Measurements from ENCODE around the gene DCST1.

The DCST1 gene

DNA sequence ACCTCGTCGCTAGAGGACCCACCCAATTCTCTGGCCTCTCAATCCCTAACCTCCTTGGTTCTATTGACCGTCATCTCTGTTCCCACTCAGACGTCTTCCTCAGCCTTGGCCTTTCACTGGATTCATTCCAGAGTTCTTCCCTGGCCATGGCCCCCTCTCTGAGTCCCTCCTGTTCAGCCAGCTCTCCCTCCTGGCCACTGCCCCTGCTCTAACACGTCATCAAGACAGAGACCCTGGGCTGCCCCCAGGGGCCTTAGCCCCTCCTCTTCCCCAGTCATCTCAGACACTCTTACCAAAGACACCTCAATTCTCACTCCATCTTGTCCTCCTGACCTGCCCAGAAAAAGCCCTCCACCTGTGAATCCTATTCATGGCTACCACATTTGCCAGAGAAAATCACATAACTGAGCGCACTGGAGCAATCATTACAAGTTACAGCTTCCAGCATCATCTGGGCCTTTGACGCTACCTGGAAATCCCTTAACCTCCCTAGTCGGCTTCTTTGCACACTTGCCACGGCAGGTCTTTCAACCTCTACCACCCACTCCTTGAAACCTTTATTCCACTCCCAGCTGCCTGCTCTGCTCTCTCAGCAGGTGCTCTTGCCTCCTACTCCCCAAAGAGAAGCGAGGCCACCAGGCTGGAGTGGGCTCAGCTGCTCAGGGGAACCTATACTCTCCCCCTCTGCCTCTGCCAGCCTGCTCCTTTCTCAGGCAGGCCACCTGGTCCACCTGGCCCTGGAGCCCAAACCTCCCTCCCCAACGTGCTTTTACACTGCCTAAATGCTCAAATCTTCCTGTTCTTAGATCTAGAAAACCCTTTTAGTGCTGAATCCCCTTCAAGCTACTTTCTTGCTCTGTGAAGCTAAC lies 14.0 kb upstream of the DCST1 start:
- Histone ChIP-seq H3K27me3 (ENCODE audit: control insufficient read depth in 1 of 2, insufficient read depth in 2 of 2, low read length in 2 of 2) (no peaks in the 10 kb centered on the region), H3K4me3 (ENCODE audit: low read depth in 1 of 2, low read length in 2 of 2) (no peak overlapping the region), H3K9me3 (ENCODE audit: control insufficient read depth in 1 of 2, low read length in 2 of 2) (no peaks in the 10 kb centered on the region), H3K4me1 (ENCODE audit: control insufficient read depth in 1 of 2, insufficient read depth in 2 of 2, low read length in 2 of 2) (peaks cover 42 to 46% of the 10 kb centered on the region in 2 donors), H3K36me3 (ENCODE audit: control insufficient read depth in 1 of 2, insufficient read depth in 2 of 2, low read length in 2 of 2) (peaks cover 27 to 31% of the 10 kb centered on the region in 2 donors), H3K27ac (ENCODE audit: low read depth, low read length) (no peak overlapping the region), H3K9ac (ENCODE audit: low read depth in 1 of 2, low read length in 2 of 2) (no peak overlapping the region)

DNA sequence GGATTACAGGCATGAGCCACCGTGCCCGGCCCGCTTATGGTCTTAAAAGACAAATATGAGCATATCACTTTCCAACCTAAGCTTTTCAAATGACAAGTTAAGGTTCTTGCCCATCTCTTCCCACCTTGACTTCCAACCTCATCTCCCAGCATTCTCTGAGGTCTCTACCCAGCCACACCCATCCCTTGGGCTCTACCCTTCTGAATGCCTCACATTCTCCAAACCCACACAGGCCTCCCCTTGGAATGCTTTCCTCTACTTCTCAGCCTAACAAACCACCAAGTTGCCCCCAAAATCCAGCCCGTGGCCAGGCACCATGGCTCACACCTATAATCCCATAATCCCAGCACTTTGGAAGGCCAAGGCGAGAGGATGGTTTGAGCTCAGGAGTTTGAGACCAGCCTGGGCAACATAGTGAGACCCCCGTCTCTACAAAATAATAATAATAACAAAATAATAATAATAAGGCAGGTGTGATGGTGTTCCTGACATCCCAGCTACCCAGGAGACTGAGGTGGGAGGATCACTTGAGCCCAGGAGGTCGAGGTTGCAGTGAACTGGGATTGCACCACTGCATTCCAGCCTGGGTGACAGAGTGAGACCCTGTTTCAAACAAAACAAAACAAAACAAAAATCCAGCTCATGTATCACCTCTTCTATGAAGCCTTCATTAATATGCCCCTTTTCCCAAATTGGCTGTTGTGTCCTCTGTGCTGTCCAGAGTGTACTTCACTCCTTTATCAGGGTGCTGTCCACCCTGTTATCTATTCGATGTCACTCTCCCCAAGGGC lies 11.3 kb upstream of the DCST1 start:
- H3K9me3 ChIP-seq (ENCODE audit: control insufficient read depth in 1 of 2, low read length in 2 of 2): no peaks in the 10 kb centered on the region
- no peak overlapping the region for H3K4me3 ChIP-seq (ENCODE audit: low read depth in 1 of 2, low read length in 2 of 2)
- H3K36me3 ChIP-seq (ENCODE audit: control insufficient read depth in 1 of 2, insufficient read depth in 2 of 2, low read length in 2 of 2): peaks cover 9 to 10% of the 10 kb centered on the region in 2 donors
- peaks cover 17 to 24% of the 10 kb centered on the region in 2 donors for H3K4me1 ChIP-seq (ENCODE audit: control insufficient read depth in 1 of 2, insufficient read depth in 2 of 2, low read length in 2 of 2)
- H3K27me3 ChIP-seq (ENCODE audit: control insufficient read depth in 1 of 2, insufficient read depth in 2 of 2, low read length in 2 of 2): no peaks in the 10 kb centered on the region
- no peak overlapping the region for H3K9ac ChIP-seq (ENCODE audit: low read depth in 1 of 2, low read length in 2 of 2)
- no peak overlapping the region for H3K27ac ChIP-seq (ENCODE audit: low read depth, low read length)

DNA sequence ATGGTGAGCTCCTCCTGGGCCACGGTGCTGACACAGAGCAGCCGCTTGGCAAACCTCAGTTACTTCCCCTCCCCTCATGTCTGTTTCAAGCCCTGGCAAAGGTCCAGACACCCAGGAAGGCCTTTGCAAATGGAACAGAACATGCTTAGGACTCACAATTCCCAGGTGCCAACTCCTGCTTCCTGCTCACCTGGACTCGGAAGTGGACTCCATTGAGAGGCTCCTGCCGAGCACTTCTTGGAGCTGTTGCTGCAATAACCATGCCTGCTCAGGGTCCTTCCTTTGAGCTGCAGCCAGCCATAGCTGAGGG lies 10.7 kb upstream of the DCST1 start:
- Histone ChIP-seq H3K36me3 (ENCODE audit: control insufficient read depth in 1 of 2, insufficient read depth in 2 of 2, low read length in 2 of 2) (peaks cover 9 to 10% of the 10 kb centered on the region in 2 donors), H3K4me1 (ENCODE audit: control insufficient read depth in 1 of 2, insufficient read depth in 2 of 2, low read length in 2 of 2) (peaks cover 13 to 20% of the 10 kb centered on the region in 2 donors), H3K4me3 (ENCODE audit: low read depth in 1 of 2, low read length in 2 of 2) (no peak overlapping the region), H3K9ac (ENCODE audit: low read depth in 1 of 2, low read length in 2 of 2) (no peak overlapping the region), H3K27me3 (ENCODE audit: control insufficient read depth in 1 of 2, insufficient read depth in 2 of 2, low read length in 2 of 2) (no peaks in the 10 kb centered on the region), H3K27ac (ENCODE audit: low read depth, low read length) (no peak overlapping the region), H3K9me3 (ENCODE audit: control insufficient read depth in 1 of 2, low read length in 2 of 2) (no peaks in the 10 kb centered on the region)

DNA sequence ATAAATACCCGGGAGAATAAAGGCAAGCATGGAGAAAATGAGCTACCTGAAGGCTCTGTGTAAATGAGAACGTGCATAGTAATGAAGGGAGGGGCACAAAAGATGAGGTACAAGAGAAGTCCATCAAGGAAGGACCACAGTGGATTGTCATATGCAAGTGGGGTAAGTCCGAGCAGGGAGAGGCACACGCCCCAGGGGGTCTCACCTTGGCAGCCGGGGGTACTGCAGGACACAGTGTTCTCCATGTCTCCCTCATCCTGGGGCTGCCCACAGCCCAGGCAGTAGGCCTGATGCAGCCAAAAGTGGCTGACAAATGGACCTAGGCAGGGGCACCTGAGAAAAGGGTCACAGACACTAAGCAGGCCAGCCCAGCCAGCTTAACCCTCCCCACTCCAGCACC lies 10.0 kb upstream of the DCST1 start:
- Histone ChIP-seq H3K4me1 (ENCODE audit: control insufficient read depth in 1 of 2, insufficient read depth in 2 of 2, low read length in 2 of 2) (peaks cover 10 to 13% of the 10 kb centered on the region in 2 donors), H3K27me3 (ENCODE audit: control insufficient read depth in 1 of 2, insufficient read depth in 2 of 2, low read length in 2 of 2) (no peaks in the 10 kb centered on the region), H3K27ac (ENCODE audit: low read depth, low read length) (no peak overlapping the region), H3K9me3 (ENCODE audit: control insufficient read depth in 1 of 2, low read length in 2 of 2) (no peaks in the 10 kb centered on the region), H3K9ac (ENCODE audit: low read depth in 1 of 2, low read length in 2 of 2) (no peak overlapping the region), H3K4me3 (ENCODE audit: low read depth in 1 of 2, low read length in 2 of 2) (no peak overlapping the region), H3K36me3 (ENCODE audit: control insufficient read depth in 1 of 2, insufficient read depth in 2 of 2, low read length in 2 of 2) (peaks cover 6 to 7% of the 10 kb centered on the region in 2 donors)

DNA sequence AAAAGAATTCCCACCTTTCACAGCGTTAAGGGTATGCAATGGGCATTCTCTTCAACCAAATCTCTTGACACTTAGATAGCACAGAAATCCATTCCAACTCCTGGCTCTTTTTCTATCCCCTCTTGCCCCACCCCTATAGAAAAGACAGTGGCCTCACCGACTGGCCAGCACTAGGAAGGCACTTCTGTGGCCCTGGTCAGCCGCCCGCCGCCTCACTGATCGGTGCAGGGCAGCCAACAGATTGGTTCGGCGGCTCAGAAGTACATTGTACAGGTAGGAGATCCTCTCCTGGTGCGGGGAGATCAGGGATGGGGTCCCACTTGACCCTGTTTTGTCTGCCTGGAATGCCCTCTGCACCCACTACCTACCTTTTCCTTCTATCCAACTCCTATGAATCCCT lies 9.3 kb upstream of the DCST1 start:
- H3K36me3 ChIP-seq (ENCODE audit: control insufficient read depth in 1 of 2, insufficient read depth in 2 of 2, low read length in 2 of 2): peaks cover 0 to under 1% of the 10 kb centered on the region in 2 donors
- H3K27ac ChIP-seq (ENCODE audit: low read depth, low read length): no peak overlapping the region
- peaks cover 7 to 10% of the 10 kb centered on the region in 2 donors for H3K4me1 ChIP-seq (ENCODE audit: control insufficient read depth in 1 of 2, insufficient read depth in 2 of 2, low read length in 2 of 2)
- no peaks in the 10 kb centered on the region for H3K27me3 ChIP-seq (ENCODE audit: control insufficient read depth in 1 of 2, insufficient read depth in 2 of 2, low read length in 2 of 2)
- no peaks in the 10 kb centered on the region for H3K9me3 ChIP-seq (ENCODE audit: control insufficient read depth in 1 of 2, low read length in 2 of 2)
- no peak overlapping the region for H3K4me3 ChIP-seq (ENCODE audit: low read depth in 1 of 2, low read length in 2 of 2)
- no peak overlapping the region for H3K9ac ChIP-seq (ENCODE audit: low read depth in 1 of 2, low read length in 2 of 2)

DNA sequence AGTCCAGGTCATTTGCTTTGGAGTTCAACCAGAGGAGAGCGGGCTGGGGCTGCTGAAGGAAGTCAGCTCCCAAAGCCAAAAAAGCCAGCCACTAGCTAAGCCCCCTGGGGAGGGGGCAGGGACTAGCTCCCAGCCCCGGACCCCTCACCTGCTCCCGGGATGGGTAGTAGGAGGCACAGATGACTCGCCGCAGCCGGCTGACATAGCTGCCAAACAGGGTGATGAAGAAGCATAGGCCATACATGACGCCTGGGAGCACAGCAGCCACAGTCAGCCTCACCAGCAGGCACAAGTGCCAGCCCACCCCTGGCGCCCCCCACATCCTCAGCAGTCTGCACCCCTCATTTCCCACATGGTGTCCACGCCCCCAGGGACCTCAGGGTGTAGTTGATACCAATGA lies 7.5 kb upstream of the DCST1 start:
- H3K27ac ChIP-seq (ENCODE audit: low read depth, low read length): no peak overlapping the region
- no peak overlapping the region for H3K9ac ChIP-seq (ENCODE audit: low read depth in 1 of 2, low read length in 2 of 2)

DNA sequence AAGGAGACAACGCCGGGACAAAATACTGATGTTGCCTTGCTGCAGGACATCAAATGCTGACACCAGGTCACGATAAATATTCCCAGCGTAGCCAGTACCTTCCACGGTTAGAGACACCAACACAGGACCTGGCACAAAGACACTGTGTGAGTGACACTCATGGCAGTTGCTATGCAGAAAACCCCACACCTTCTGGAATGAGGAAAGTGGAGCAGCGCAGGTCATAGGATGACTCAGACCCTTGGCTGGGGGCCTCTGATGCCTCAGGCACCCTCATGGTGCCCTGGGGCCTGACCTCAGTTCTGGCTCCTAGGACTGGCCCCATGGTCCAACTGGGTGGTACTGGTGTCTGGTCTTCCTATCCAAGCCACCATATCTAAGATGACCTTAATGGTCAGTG lies 7.0 kb upstream of the DCST1 start:
- peaks cover 7 to 10% of the 10 kb centered on the region in 2 donors for H3K4me1 ChIP-seq (ENCODE audit: control insufficient read depth in 1 of 2, insufficient read depth in 2 of 2, low read length in 2 of 2)
- no peak overlapping the region for H3K9ac ChIP-seq (ENCODE audit: low read depth in 1 of 2, low read length in 2 of 2)
- no peaks in the 10 kb centered on the region for H3K9me3 ChIP-seq (ENCODE audit: control insufficient read depth in 1 of 2, low read length in 2 of 2)
- H3K27ac ChIP-seq (ENCODE audit: low read depth, low read length): no peak overlapping the region
- no peak overlapping the region for H3K4me3 ChIP-seq (ENCODE audit: low read depth in 1 of 2, low read length in 2 of 2)
- no peaks in the 10 kb centered on the region for H3K27me3 ChIP-seq (ENCODE audit: control insufficient read depth in 1 of 2, insufficient read depth in 2 of 2, low read length in 2 of 2)
- H3K36me3 ChIP-seq (ENCODE audit: control insufficient read depth in 1 of 2, insufficient read depth in 2 of 2, low read length in 2 of 2): no peaks in the 10 kb centered on the region

More for the DNA sequence above, 7.5 kb upstream of the DCST1 start:
- no peaks in the 10 kb centered on the region for H3K9me3 ChIP-seq (ENCODE audit: control insufficient read depth in 1 of 2, low read length in 2 of 2)
- H3K4me1 ChIP-seq (ENCODE audit: control insufficient read depth in 1 of 2, insufficient read depth in 2 of 2, low read length in 2 of 2): peaks cover 7 to 10% of the 10 kb centered on the region in 2 donors
- H3K27me3 ChIP-seq (ENCODE audit: control insufficient read depth in 1 of 2, insufficient read depth in 2 of 2, low read length in 2 of 2): no peaks in the 10 kb centered on the region
- H3K36me3 ChIP-seq (ENCODE audit: control insufficient read depth in 1 of 2, insufficient read depth in 2 of 2, low read length in 2 of 2): no peaks in the 10 kb centered on the region
- no peak overlapping the region for H3K4me3 ChIP-seq (ENCODE audit: low read depth in 1 of 2, low read length in 2 of 2)

DNA sequence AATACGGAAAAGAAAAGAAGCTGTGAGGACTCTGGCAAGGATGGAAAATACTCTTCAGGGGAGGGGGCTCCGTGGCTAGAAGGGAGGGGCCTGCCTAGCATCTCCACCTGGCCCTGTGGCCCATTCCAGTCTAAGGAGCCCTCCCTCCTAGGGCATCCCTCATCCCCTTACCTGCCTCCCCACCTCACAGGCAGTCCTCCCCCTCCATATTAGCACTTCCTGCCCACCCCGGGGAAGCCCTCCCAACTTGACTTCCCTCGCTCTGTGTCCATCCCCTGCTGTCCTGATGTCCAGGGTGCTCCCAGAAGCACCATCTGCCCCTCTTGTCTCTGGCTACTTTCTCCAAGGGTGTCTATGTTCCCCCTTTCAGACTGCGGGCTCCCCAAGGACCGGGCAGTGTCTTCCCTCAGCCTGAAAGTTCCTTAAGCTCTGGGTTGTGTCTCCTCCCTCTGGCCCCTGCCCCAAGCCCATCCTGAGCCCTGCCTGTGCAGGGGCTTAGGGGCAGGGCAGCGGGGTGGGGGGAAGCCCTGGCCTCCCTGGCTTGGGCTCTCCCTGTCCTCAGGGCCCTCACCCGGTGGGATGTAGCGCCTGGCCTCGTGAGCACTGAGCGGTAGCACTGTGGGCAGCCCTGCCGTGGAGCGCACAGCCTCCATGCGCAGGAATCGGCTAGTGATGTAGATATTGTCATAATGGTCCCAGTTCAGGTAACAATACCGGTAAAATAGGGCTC lies 3.9 kb upstream of the DCST1 start:
- H3K9ac ChIP-seq (ENCODE audit: low read depth in 1 of 2, low read length in 2 of 2): no peak overlapping the region
- no peaks in the 10 kb centered on the region for H3K4me1 ChIP-seq (ENCODE audit: control insufficient read depth in 1 of 2, insufficient read depth in 2 of 2, low read length in 2 of 2)
- no peaks in the 10 kb centered on the region for H3K9me3 ChIP-seq (ENCODE audit: control insufficient read depth in 1 of 2, low read length in 2 of 2)
- H3K27me3 ChIP-seq (ENCODE audit: control insufficient read depth in 1 of 2, insufficient read depth in 2 of 2, low read length in 2 of 2): no peaks in the 10 kb centered on the region
- H3K36me3 ChIP-seq (ENCODE audit: control insufficient read depth in 1 of 2, insufficient read depth in 2 of 2, low read length in 2 of 2): no peaks in the 10 kb centered on the region
- no peak overlapping the region for H3K27ac ChIP-seq (ENCODE audit: low read depth, low read length)
- H3K4me3 ChIP-seq (ENCODE audit: low read depth in 1 of 2, low read length in 2 of 2): no peak overlapping the region

DNA sequence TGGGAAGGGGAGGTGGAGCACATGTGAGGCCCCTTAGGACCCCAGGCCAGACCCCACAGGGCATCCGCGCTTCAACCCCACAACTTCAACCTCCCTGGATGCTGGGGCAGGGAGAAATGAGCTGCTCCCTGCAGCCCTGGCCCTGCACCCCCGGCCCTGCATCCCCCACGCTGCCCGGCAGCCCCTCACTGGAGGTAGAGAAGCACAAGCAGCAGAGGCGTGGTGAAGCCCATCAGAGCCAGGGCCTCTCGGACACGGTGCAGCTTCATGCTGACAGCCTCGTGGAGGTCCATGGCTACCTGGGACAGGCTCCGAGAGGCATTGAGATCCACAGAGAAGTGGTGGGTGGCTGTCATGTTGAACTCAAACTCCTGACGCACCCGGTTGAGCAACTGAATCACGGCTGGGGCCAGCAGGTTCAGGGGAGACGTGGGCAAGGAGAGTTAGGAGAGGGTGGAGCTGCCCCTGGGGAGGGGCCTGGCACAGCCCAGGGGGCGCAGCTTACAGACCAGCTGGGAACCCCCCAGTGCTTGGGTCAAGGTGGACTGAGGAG lies 3.3 kb upstream of the DCST1 start:
- Histone ChIP-seq H3K9me3 (ENCODE audit: control insufficient read depth in 1 of 2, low read length in 2 of 2) (no peaks in the 10 kb centered on the region), H3K36me3 (ENCODE audit: control insufficient read depth in 1 of 2, insufficient read depth in 2 of 2, low read length in 2 of 2) (no peaks in the 10 kb centered on the region), H3K9ac (ENCODE audit: low read depth in 1 of 2, low read length in 2 of 2) (no peak overlapping the region), H3K27me3 (ENCODE audit: control insufficient read depth in 1 of 2, insufficient read depth in 2 of 2, low read length in 2 of 2) (no peaks in the 10 kb centered on the region), H3K4me3 (ENCODE audit: low read depth in 1 of 2, low read length in 2 of 2) (no peak overlapping the region), H3K4me1 (ENCODE audit: control insufficient read depth in 1 of 2, insufficient read depth in 2 of 2, low read length in 2 of 2) (no peaks in the 10 kb centered on the region), H3K27ac (ENCODE audit: low read depth, low read length) (no peak overlapping the region)
